ENCODE data around the gene B3GAT2. TPM values are rescaled to one million over a fixed set of nuclear protein-coding genes. Genes with fewer than 3 reads are reported as not detected.

Gene B3GAT2
- total and polyA plus RNA-seq, 2 experiments from 2014 or later = 0.92 to 1.3 TPM

DNA sequence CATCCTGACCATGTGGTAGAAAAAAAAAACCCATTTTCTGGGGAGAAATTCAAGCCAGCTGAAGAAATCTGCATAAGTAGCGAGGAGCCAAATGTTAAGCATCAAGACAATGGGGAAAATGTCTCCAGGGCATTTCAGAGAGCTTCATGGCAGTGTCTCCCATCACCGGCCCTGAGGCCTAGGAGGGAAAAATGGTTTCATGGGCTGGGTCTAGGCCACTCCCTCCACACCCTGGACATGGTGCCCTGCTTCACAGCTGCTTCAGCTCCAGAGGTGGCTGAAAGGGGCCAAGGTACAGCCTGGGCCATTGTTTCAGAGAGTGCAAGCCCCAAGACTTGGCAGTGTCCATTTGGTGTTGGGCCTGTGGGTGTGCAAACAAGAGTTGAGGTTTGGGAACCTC, 34.4 kb upstream of the B3GAT2 start:
- no peak for DNase-seq (ENCODE audit: low read depth in 1 of 2, low spot score in 1 of 2)
- Histone ChIP-seq H3K27ac (no peak overlapping the region), H3K4me3 (no peak overlapping the region), H3K36me3 (no peaks in the 10 kb centered on the region), H3K9me3 (ENCODE audit: low read depth) (no peaks in the 10 kb centered on the region), H3K4me1 (ENCODE audit: low read depth) (no peaks in the 10 kb centered on the region), H3K27me3 (no peaks in the 10 kb centered on the region)
- TF ChIP-seq, protein P1, sequence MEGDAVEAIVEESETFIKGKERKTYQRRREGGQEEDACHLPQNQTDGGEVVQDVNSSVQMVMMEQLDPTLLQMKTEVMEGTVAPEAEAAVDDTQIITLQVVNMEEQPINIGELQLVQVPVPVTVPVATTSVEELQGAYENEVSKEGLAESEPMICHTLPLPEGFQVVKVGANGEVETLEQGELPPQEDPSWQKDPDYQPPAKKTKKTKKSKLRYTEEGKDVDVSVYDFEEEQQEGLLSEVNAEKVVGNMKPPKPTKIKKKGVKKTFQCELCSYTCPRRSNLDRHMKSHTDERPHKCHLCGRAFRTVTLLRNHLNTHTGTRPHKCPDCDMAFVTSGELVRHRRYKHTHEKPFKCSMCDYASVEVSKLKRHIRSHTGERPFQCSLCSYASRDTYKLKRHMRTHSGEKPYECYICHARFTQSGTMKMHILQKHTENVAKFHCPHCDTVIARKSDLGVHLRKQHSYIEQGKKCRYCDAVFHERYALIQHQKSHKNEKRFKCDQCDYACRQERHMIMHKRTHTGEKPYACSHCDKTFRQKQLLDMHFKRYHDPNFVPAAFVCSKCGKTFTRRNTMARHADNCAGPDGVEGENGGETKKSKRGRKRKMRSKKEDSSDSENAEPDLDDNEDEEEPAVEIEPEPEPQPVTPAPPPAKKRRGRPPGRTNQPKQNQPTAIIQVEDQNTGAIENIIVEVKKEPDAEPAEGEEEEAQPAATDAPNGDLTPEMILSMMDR (IDR thresholded peaks at IDR 0.05; ENCODE audit: low read depth, low read length) = no peak

DNA sequence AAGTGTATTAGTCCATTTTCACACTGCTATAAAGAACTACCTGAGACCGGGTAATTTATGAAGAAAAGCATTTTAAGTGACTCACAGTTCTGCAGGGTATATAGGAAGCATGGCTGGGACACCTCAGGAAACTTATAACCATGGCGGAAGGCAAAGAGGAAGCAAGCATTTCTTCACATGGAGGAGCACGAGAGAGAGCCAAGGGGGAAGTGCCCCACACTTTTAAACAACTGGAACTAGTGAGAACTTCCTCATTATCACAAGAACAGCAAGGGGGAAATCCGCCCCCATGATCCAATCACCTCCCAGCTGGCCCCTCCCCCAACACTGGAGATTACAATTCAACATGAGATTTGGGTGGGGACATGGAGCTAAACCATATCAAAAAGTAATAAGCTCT, 28.3 kb upstream of the B3GAT2 start:
- DNase-seq (ENCODE audit: low read depth in 1 of 2, low spot score in 1 of 2) = no peak
- no peaks in the 10 kb centered on the region for H3K36me3 ChIP-seq
- no peaks in the 10 kb centered on the region for H3K27me3 ChIP-seq
- H3K4me1 ChIP-seq (ENCODE audit: low read depth) = no peaks in the 10 kb centered on the region
- TF ChIP-seq, protein P1 (IDR thresholded peaks at IDR 0.05; ENCODE audit: low read depth, low read length) = no peak
- no peaks in the 10 kb centered on the region for H3K9me3 ChIP-seq (ENCODE audit: low read depth)
- no peak overlapping the region for H3K4me3 ChIP-seq
- H3K27ac ChIP-seq = no peak overlapping the region

DNA sequence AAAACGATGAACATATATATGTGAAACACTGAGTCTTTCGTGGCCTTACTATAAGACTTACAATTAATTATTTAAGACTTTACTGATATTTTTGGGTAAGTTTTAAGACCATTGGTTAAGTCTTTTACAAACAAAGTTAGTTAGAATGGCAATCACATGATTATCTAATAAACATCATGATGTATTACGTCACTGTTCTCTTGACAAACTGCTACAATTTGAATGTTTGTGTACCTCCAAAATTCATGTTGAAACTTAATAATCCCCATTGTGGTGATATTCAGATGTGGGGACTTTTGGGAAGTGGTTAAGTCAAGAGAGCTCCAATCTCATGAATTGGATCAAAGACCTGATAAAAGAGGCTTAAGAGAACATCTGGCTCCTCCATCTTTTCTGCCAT, 25.9 kb upstream of the B3GAT2 start:
- TF ChIP-seq, protein P1 (IDR thresholded peaks at IDR 0.05; ENCODE audit: low read depth, low read length) = no peak
- Histone ChIP-seq H3K27me3 (no peaks in the 10 kb centered on the region), H3K4me3 (no peak overlapping the region), H3K36me3 (no peaks in the 10 kb centered on the region), H3K27ac (no peak overlapping the region), H3K4me1 (ENCODE audit: low read depth) (no peaks in the 10 kb centered on the region), H3K9me3 (ENCODE audit: low read depth) (no peaks in the 10 kb centered on the region)
- DNase-seq (ENCODE audit: low read depth in 1 of 2, low spot score in 1 of 2) = no peak

DNA sequence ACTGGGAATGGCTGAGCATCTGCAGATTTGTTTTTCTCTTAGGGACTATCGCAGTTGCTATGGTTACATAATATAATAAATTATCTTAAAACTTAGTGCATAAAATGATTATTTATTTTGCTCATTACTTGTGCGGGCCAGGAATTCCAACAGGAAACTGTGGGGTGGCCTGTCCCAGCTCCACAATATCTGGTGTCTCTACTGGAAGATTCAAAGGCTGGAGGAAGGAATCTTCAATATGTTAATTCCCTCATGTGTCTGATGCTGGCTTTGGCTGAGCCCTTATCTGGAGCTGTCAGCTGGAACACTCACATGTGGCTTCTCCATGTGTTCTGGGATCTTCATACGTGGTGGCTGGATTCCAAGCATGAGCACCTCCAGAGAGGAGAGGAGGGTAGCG, 23.9 kb upstream of the B3GAT2 start:
- H3K27me3 ChIP-seq = no peaks in the 10 kb centered on the region

DNA sequence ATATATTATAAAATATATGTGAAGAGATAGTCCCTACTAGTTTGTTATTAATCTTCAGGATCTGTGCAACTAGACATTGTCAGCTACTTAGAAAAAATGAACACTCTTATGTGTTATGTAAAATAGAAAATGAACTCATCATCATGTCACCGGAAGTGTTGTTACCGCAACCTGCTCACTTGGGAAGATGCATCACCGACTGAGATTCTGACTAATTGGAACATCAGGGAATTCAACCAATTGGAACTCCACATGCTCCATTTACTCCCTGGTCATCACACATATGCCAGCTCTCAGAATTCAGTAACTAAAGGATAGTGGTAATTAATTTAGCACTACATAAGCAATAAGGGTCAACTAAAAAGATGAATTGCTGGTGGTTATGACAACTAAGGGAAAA, 16.7 kb upstream of the B3GAT2 start:
- TF ChIP-seq, protein P1 (IDR thresholded peaks at IDR 0.05; ENCODE audit: low read depth, low read length) = no peak
- Histone ChIP-seq H3K27me3 (no peaks in the 10 kb centered on the region), H3K9me3 (ENCODE audit: low read depth) (no peaks in the 10 kb centered on the region), H3K4me3 (no peak overlapping the region), H3K4me1 (ENCODE audit: low read depth) (no peaks in the 10 kb centered on the region), H3K36me3 (no peaks in the 10 kb centered on the region), H3K27ac (no peak overlapping the region)
- no peak for DNase-seq (ENCODE audit: low read depth in 1 of 2, low spot score in 1 of 2)

More for the DNA sequence above, 23.9 kb upstream of the B3GAT2 start:
- TF ChIP-seq, protein P1 (IDR thresholded peaks at IDR 0.05; ENCODE audit: low read depth, low read length) = no peak
- no peaks in the 10 kb centered on the region for H3K4me1 ChIP-seq (ENCODE audit: low read depth)
- H3K4me3 ChIP-seq = no peak overlapping the region
- H3K36me3 ChIP-seq = no peaks in the 10 kb centered on the region
- no peak for DNase-seq (ENCODE audit: low read depth in 1 of 2, low spot score in 1 of 2)
- H3K27ac ChIP-seq = no peak overlapping the region
- no peaks in the 10 kb centered on the region for H3K9me3 ChIP-seq (ENCODE audit: low read depth)

DNA sequence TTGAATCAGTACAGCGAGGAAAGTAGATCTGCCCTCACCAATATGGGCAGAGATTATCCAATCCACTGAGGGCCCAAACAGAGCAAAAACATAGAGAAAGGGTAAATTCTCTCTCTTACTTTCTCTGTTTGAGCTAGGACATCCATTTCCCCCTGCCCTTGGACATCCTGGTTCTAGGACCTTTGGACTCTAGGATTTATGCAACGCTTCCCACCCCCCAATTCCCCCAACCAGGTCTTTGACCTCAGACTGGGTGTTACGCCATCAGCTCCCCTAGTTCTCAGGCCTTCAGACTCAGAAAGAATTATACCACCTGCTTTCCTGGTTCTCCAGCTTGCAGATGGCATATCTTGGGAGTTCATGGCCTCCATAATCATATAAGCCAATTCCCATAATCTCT, 10.2 kb upstream of the B3GAT2 start:
- no peaks in the 10 kb centered on the region for H3K36me3 ChIP-seq
- DNase-seq (ENCODE audit: low read depth in 1 of 2, low spot score in 1 of 2) = no peak

More for the DNA sequence above, 10.2 kb upstream of the B3GAT2 start:
- Histone ChIP-seq H3K27ac (no peak overlapping the region), H3K4me3 (no peak overlapping the region), H3K27me3 (no peaks in the 10 kb centered on the region), H3K4me1 (ENCODE audit: low read depth) (no peaks in the 10 kb centered on the region), H3K9me3 (ENCODE audit: low read depth) (no peaks in the 10 kb centered on the region)
- TF ChIP-seq, protein P1 (IDR thresholded peaks at IDR 0.05; ENCODE audit: low read depth, low read length) = no peak

Data from cardiac muscle cell (in vitro differentiated cells and primary cell).